ENCODE data around the gene TOP2A. TPM values are rescaled to one million over a fixed set of nuclear protein-coding genes. Genes with fewer than 3 reads are reported as not detected.
A peak's percentile ranks its signal among the peaks of the same experiment; 100 is the strongest.

TOP2A gene
- total RNA-seq, 1 donor from 2014 or later, result 32.4 TPM

DNA sequence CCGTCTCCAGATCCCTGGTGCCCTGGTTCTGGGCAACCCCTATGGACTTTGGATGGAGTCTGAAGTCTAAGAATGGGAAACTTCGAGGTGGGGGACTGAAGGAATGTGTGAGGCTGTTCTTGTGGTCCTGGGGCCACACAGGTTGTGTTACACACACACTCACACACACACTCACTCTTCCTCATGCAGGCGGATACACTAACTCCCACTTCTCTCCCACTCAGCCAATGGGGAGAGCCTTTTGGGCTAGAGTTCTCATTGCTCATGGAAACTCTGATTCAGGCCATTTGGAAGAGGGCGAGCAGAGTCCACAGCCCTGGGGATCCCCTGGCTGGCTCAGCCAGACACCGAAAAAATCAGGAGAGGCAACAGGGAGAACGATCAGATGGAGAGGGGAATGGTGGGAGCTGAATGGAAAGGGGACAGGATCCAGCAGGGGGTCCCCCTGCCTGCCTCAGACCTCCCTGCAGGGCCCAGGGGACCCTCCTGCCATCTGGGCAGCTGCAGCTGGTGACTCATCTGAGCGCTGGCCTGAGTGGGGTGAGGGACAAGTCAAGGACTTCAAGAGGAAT, 34.6 kb upstream of the TOP2A start:
- H3K36me3 Mint-ChIP-seq (ENCODE audit: unreplicated experiment), result no peaks in the 10 kb centered on the region
- H3K27me3 Mint-ChIP-seq (ENCODE audit: unreplicated experiment), result peaks cover 2% of the 10 kb centered on the region
- H3K9me3 Mint-ChIP-seq (ENCODE audit: unreplicated experiment), result peaks cover 4% of the 10 kb centered on the region
- TF ChIP-seq, protein P1, sequence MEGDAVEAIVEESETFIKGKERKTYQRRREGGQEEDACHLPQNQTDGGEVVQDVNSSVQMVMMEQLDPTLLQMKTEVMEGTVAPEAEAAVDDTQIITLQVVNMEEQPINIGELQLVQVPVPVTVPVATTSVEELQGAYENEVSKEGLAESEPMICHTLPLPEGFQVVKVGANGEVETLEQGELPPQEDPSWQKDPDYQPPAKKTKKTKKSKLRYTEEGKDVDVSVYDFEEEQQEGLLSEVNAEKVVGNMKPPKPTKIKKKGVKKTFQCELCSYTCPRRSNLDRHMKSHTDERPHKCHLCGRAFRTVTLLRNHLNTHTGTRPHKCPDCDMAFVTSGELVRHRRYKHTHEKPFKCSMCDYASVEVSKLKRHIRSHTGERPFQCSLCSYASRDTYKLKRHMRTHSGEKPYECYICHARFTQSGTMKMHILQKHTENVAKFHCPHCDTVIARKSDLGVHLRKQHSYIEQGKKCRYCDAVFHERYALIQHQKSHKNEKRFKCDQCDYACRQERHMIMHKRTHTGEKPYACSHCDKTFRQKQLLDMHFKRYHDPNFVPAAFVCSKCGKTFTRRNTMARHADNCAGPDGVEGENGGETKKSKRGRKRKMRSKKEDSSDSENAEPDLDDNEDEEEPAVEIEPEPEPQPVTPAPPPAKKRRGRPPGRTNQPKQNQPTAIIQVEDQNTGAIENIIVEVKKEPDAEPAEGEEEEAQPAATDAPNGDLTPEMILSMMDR (IDR thresholded peaks at IDR 0.05; ENCODE audit: partially characterized antibody, unreplicated experiment), result no peak
- no peak overlapping the region for H3K27ac Mint-ChIP-seq (ENCODE audit: unreplicated experiment)
- H3K4me1 Mint-ChIP-seq (ENCODE audit: low read depth, unreplicated experiment), result peaks cover 11% of the 10 kb centered on the region
- DNase-seq, result peak; percentile 45
- peak overlapping the region; percentile 41 for H3K4me3 Mint-ChIP-seq (ENCODE audit: unreplicated experiment)

DNA sequence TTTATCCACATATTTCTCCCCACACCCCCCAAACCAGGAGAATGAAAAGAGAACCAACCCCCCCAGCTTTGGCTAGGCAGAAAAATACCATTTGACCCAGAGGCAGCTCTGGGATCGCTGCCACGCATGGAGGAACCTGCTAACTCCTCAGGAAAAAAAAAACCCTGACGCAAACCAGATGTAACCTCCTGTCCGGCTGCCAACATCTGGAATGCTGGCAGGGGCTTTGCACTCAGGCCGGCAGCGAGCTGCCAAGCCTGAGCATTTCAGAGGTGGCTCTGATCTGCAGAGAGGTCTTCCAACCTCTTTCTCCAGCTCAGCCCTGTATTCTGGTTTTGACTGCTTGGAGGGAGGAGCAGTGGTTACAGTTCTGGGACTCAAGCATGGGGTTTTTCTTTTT, 33.7 kb upstream of the TOP2A start:
- H3K4me1 Mint-ChIP-seq (ENCODE audit: low read depth, unreplicated experiment), result peaks cover 8% of the 10 kb centered on the region
- peaks cover 4% of the 10 kb centered on the region for H3K9me3 Mint-ChIP-seq (ENCODE audit: unreplicated experiment)
- no peak overlapping the region for H3K4me3 Mint-ChIP-seq (ENCODE audit: unreplicated experiment)
- TF ChIP-seq, protein P1 (IDR thresholded peaks at IDR 0.05; ENCODE audit: partially characterized antibody, unreplicated experiment), result no peak
- no peaks in the 10 kb centered on the region for H3K36me3 Mint-ChIP-seq (ENCODE audit: unreplicated experiment)
- no peak for DNase-seq
- no peak overlapping the region for H3K27ac Mint-ChIP-seq (ENCODE audit: unreplicated experiment)
- no peaks in the 10 kb centered on the region for H3K27me3 Mint-ChIP-seq (ENCODE audit: unreplicated experiment)

DNA sequence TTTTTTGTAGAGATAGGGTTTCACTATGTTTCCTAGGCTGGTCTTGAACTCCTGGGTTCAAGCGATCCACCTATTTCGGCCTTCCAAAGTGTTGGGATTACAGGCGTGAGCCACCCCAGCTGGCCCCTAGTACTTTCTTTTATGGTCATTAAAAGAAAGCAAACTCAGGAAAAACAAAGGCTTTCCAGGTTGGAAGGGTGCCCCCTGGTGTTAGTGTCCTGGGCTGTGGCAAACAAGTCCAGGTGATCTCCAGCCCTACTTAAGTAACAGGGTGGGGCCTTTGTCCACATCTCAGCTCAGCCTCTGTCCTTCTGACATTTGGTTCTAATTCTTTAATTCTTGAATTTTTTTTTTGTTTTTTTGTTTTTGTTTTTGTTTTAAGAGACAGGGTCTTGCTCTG, 32.5 kb upstream of the TOP2A start:
- TF ChIP-seq, protein P1 (IDR thresholded peaks at IDR 0.05; ENCODE audit: partially characterized antibody, unreplicated experiment), result peak; percentile 43
- Mint-ChIP-seq H3K9me3 (ENCODE audit: unreplicated experiment) (peaks cover 4% of the 10 kb centered on the region), H3K27ac (ENCODE audit: unreplicated experiment) (no peak overlapping the region), H3K36me3 (ENCODE audit: unreplicated experiment) (no peaks in the 10 kb centered on the region), H3K4me3 (ENCODE audit: unreplicated experiment) (no peak overlapping the region), H3K4me1 (ENCODE audit: low read depth, unreplicated experiment) (peaks cover 8% of the 10 kb centered on the region), H3K27me3 (ENCODE audit: unreplicated experiment) (peaks cover under 1% of the 10 kb centered on the region)
- no peak for DNase-seq

DNA sequence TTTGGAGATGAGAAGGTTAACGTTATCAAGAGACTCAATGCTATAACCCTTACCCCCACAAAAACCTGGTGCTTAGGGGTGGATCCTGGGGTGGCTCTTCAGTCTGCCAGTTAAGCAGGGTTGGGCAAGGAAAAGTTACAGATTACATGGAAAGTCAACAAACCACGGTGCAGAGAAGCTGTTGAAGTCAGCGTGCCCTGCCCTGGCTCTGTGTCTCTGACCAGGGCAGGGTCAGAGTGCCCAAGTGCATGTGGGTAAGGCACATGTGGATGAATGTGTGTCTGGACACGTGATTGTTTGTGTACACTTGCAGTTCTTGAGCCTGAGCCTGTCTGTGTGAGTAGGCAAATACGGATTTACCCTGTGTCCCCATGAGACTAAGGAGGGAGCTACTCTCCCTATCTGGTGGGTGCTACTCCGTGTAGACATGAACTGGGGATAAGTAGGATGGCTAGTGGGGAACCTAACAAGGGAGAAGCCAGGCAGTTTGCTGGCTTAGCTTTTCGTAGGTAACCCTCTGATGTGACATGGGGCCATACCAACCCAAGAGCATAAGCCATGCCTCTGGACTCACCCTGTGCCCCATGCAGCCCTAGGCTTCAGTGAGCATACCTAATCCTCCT, 31.1 kb upstream of the TOP2A start:
- no peak for DNase-seq
- Mint-ChIP-seq H3K4me3 (ENCODE audit: unreplicated experiment) (no peak overlapping the region), H3K27me3 (ENCODE audit: unreplicated experiment) (peaks cover 12% of the 10 kb centered on the region), H3K9me3 (ENCODE audit: unreplicated experiment) (peaks cover 5% of the 10 kb centered on the region), H3K27ac (ENCODE audit: unreplicated experiment) (no peak overlapping the region), H3K4me1 (ENCODE audit: low read depth, unreplicated experiment) (peaks cover 11% of the 10 kb centered on the region), H3K36me3 (ENCODE audit: unreplicated experiment) (no peaks in the 10 kb centered on the region)
- TF ChIP-seq, protein P1 (IDR thresholded peaks at IDR 0.05; ENCODE audit: partially characterized antibody, unreplicated experiment), result no peak

DNA sequence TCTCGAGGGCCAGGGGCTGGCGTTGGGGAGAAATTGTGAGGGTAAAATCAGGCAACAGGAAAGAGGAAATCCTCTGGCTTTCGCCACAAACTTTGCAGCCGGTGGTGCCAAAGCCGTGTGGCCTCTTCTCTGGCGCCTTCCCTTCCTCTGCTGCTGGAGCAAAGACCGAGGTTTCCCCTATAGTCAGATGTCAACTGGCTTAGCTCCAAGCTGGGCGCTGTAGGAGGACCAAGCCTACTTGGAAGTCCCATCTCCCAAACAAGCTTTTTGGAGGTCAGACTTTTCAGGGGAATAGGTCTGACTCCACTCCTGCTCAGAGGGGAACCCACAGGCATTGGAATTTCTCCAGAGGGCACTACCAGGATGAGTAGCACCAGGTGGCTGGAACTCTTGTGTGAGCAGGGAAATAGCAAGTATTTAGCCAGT, 30.5 kb upstream of the TOP2A start:
- DNase-seq, result no peak
- H3K4me1 Mint-ChIP-seq (ENCODE audit: low read depth, unreplicated experiment), result peaks cover 11% of the 10 kb centered on the region
- no peak overlapping the region for H3K4me3 Mint-ChIP-seq (ENCODE audit: unreplicated experiment)
- H3K27ac Mint-ChIP-seq (ENCODE audit: unreplicated experiment), result no peak overlapping the region
- H3K27me3 Mint-ChIP-seq (ENCODE audit: unreplicated experiment), result peaks cover 12% of the 10 kb centered on the region
- H3K36me3 Mint-ChIP-seq (ENCODE audit: unreplicated experiment), result no peaks in the 10 kb centered on the region
- peaks cover 5% of the 10 kb centered on the region for H3K9me3 Mint-ChIP-seq (ENCODE audit: unreplicated experiment)
- TF ChIP-seq, protein P1 (IDR thresholded peaks at IDR 0.05; ENCODE audit: partially characterized antibody, unreplicated experiment), result no peak
